Measurements from ENCODE around the gene PAX9. TPM values are rescaled to one million over a fixed set of nuclear protein-coding genes. Genes with fewer than 3 reads are reported as not detected.

The PAX9 gene
- under 1 TPM in 5 of 6 experiments, not detected in 1; 0.10 to 0.35 (median 0.24) TPM for total RNA-seq (2021; fragmentation: NEBNext Ultra II Directional; extraction: Animal tissue kit (Norgen Biotek cat#: 25700))
- long read RNA-seq: 0 reads

DNA sequence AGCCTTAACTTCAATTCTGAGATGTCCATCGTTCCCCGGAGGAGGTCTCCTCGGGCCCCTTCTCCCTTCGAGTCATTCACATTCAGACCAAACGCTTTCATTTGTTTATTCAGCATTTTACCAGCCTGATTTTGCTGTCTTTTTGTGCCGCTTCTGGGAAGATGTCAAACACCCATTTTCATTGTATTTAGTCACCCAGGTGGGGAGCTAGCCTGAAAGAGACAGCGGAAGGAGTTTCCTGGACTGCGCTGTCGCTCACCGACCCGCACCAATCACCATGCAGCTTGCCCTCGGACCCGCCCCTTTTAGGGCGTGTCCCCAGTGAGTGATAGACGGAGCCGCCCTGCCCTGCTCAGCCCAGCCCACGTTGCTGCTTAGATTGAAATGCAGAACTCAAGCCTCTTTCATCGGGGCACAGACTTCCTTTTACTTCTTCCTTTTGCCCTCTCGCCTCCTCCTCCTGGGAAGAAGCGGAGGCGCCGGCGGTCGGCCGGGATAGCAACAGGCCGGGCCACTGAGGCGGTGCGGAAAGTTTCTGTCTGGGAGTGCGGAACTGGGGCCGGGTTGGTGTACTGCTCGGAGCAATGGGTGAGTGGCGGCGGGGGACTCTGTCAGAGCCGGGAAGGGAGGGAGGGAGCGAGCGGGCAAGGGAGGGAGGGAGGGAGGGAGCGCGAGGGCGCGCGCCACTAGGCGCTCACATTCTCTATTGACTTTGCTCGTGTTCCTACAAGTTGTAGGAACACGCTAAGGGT, at the start of gene PAX9:
Gene PAX9, plus strand, starts transcription at position 355 of the 752 bp plus-strand sequence. Its CDS starts 230 bp downstream, at position 585.
- H3K27ac Mint-ChIP-seq: no peak within 1 kb of the TSS
- H3K4me1 Mint-ChIP-seq (ENCODE audit: low read depth): peaks cover 30% of the 10 kb centered on the region
- H3K9me3 Mint-ChIP-seq: peaks cover 6% of the 10 kb centered on the region; the same call in 1 of the 2 replicates
- TF ChIP-seq, protein P1, sequence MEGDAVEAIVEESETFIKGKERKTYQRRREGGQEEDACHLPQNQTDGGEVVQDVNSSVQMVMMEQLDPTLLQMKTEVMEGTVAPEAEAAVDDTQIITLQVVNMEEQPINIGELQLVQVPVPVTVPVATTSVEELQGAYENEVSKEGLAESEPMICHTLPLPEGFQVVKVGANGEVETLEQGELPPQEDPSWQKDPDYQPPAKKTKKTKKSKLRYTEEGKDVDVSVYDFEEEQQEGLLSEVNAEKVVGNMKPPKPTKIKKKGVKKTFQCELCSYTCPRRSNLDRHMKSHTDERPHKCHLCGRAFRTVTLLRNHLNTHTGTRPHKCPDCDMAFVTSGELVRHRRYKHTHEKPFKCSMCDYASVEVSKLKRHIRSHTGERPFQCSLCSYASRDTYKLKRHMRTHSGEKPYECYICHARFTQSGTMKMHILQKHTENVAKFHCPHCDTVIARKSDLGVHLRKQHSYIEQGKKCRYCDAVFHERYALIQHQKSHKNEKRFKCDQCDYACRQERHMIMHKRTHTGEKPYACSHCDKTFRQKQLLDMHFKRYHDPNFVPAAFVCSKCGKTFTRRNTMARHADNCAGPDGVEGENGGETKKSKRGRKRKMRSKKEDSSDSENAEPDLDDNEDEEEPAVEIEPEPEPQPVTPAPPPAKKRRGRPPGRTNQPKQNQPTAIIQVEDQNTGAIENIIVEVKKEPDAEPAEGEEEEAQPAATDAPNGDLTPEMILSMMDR (IDR thresholded peaks at IDR 0.05): no peak
- peaks cover 5% of the 10 kb centered on the region; the same call in 1 of the 2 replicates for H3K36me3 Mint-ChIP-seq (ENCODE audit: low read depth)
- peak within 1 kb of the TSS; percentile 89 for H3K4me3 Mint-ChIP-seq
- DNase-seq: peak; percentile 66
- H3K27me3 Mint-ChIP-seq (ENCODE audit: insufficient read depth): peaks cover 62% of the 10 kb centered on the region

DNA sequence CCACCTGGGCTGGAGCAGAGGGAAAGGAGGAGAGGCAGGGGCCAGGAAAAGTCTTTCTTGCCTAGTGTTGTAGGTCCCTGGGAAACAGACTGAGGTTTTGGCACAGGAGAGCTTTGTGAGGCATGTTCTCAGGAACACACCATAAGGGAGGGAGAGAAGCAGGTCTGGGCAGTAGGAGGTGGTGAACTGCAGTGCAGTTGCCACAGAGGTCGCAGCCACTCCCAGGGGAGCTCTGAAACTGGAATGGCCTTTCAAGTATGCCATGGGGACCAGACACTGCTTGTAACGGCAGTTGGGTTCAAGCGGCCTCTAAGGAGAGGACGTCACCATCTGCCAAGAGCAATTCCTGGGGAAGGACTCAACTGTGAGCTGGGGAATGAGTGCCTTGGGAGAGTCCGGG, 43.8 kb upstream of the PAX9 start:
- no peak for DNase-seq
- Mint-ChIP-seq H3K27me3 (ENCODE audit: insufficient read depth) (peaks cover 2% of the 10 kb centered on the region; the same call in 1 of the 2 replicates), H3K9me3 (no peaks in the 10 kb centered on the region), H3K4me1 (ENCODE audit: low read depth) (no peaks in the 10 kb centered on the region), H3K4me3 (no peak overlapping the region), H3K27ac (no peak overlapping the region), H3K36me3 (ENCODE audit: low read depth) (no peaks in the 10 kb centered on the region)
- TF ChIP-seq, protein P1 (IDR thresholded peaks at IDR 0.05): no peak

DNA sequence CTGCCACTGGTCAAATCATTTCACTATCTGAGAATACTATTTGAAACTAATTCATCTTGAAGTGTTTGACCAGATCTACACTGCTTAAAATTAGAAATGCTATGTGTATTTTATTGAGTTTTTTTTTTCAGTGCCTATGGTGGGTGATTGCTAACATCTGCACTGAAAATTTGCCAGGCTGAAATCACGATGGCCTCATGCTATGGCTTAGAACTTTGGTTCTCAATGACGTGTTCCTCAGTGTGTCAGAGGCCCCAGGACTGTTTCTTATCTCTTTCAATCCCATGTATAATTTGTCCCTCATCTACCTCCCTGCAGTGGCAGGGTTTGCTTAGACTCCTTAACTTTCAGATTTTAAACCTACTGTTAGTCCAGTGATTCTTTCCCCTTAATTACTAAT, 43.0 kb upstream of the PAX9 start:
- H3K4me3 Mint-ChIP-seq: no peak overlapping the region
- H3K4me1 Mint-ChIP-seq (ENCODE audit: low read depth): no peaks in the 10 kb centered on the region
- TF ChIP-seq, protein P1 (IDR thresholded peaks at IDR 0.05): no peak
- no peak overlapping the region for H3K27ac Mint-ChIP-seq
- H3K36me3 Mint-ChIP-seq (ENCODE audit: low read depth): no peaks in the 10 kb centered on the region
- DNase-seq: no peak
- peaks cover 4% of the 10 kb centered on the region; the same call in 1 of the 2 replicates for H3K27me3 Mint-ChIP-seq (ENCODE audit: insufficient read depth)
- no peaks in the 10 kb centered on the region for H3K9me3 Mint-ChIP-seq

DNA sequence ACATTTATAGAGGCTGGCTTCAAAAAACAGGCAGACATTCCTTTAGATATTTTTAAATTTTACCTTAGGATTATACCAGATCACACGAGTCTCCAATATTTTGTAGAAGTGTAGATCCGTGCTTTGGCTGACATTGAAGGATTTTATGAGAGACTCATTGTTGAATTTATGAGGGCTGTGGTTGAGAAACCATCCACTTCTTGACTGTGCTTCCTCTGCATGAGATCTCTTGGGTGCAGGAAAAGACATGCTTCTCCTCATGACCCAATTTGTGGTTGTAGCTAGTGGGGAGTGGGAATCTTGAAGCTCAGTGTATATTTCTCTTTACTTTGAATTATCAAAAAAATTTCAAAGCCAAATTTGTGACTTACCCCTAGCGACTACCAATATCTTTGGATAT, 42.5 kb upstream of the PAX9 start:
- Mint-ChIP-seq H3K4me1 (ENCODE audit: low read depth) (no peaks in the 10 kb centered on the region), H3K36me3 (ENCODE audit: low read depth) (no peaks in the 10 kb centered on the region), H3K27ac (no peak overlapping the region), H3K27me3 (ENCODE audit: insufficient read depth) (peaks cover 4% of the 10 kb centered on the region; the same call in 1 of the 2 replicates), H3K4me3 (no peak overlapping the region), H3K9me3 (no peaks in the 10 kb centered on the region)
- no peak for DNase-seq
- TF ChIP-seq, protein P1 (IDR thresholded peaks at IDR 0.05): no peak

DNA sequence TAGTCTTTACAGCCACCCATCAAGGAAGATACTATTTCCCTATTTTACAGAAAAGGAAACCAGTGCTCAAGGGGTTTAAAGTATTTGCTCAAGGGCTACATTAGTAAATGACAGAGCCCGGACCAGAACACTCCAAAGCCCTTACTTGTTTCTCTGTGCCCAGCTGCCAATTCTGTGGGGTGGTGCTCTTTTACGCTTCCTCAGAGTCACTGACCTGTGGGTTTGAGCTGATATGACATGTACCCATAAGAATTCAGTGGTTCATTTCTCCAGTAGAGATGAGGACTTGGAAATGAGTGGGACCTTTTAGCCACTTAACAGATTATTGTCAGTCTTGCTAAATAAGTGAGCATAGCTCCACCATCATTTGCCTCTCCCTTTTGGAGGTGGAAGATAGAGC, 41.8 kb upstream of the PAX9 start:
- Mint-ChIP-seq H3K9me3 (no peaks in the 10 kb centered on the region), H3K4me3 (no peak overlapping the region), H3K4me1 (ENCODE audit: low read depth) (no peaks in the 10 kb centered on the region), H3K27ac (no peak overlapping the region), H3K36me3 (ENCODE audit: low read depth) (no peaks in the 10 kb centered on the region), H3K27me3 (ENCODE audit: insufficient read depth) (peaks cover 4% of the 10 kb centered on the region; the same call in 1 of the 2 replicates)
- DNase-seq: no peak
- TF ChIP-seq, protein P1 (IDR thresholded peaks at IDR 0.05): no peak

All from HFFc6 (cell line).